GM12873 (cell line): Measurements from ENCODE around the gene COL20A1.

Experiments used
- TF ChIP-seq, protein P1 (sequence below): IDR thresholded peaks from 2 replicates; pipeline ENCODE4 v1.5.1; 2012; ENCODE audit warnings: low read depth, mild to moderate bottlenecking, moderate library complexity, low read length, control low read depth; ENCODE audit not compliant: insufficient read depth; ENCODE audit errors: missing control alignments

Gene COL20A1

DNA sequence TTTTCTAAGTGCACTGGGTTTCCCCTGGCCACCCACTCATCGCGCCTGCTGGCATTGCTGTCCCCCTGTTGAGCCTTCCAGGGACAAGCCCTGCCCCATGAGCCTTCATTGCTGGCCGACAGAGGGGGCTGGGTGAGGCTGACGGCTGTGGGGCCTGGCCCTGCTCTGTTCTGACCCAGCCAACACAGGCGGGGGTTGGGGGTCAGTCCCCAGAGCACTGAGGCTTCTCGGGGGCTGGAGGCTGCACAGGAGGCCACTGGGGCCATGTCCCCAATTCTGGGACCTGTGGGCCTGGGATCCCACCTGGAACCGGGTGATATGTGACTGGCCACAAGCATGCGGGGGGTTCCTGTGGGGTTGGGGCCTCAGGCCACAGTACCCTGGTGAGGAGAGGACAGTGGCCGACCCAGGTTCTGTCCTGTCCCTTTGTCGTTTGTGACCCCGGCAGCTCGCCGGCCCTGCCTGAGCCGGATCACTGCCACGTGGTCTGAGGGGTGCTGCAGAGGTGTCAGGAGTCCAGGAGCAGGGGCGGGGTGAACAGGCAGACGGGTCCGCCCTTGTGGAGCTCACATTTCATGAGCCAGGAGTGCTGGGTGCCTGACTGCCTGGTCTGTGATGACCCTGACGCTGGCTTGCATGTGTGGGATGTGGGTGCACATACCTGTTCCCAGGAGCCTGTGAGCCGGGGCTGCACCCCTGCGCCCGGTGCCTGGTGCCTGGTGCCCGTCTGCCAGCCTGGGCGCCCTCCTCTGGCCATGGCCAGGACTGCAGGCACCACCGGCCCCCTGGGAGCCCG, 2.1 kb upstream of the COL20A1 start:
- TF ChIP-seq, protein P1, sequence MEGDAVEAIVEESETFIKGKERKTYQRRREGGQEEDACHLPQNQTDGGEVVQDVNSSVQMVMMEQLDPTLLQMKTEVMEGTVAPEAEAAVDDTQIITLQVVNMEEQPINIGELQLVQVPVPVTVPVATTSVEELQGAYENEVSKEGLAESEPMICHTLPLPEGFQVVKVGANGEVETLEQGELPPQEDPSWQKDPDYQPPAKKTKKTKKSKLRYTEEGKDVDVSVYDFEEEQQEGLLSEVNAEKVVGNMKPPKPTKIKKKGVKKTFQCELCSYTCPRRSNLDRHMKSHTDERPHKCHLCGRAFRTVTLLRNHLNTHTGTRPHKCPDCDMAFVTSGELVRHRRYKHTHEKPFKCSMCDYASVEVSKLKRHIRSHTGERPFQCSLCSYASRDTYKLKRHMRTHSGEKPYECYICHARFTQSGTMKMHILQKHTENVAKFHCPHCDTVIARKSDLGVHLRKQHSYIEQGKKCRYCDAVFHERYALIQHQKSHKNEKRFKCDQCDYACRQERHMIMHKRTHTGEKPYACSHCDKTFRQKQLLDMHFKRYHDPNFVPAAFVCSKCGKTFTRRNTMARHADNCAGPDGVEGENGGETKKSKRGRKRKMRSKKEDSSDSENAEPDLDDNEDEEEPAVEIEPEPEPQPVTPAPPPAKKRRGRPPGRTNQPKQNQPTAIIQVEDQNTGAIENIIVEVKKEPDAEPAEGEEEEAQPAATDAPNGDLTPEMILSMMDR, result peak; percentile 80

- TF ChIP-seq, protein P1, result no peak
Measured at GRCh38 chr20:63291811-63292210, 1.2 kb upstream of the COL20A1 start.

- TF ChIP-seq, protein P1, result no peak
Measured at GRCh38 chr20:63292292-63292701, 689 bp upstream of the COL20A1 start.

- TF ChIP-seq, protein P1, result no peak
Measured at GRCh38 chr20:63293456-63293855, 470 bp downstream of the COL20A1 start.

- TF ChIP-seq, protein P1, result no peak
Measured at GRCh38 chr20:63293871-63294535, 1.0 kb downstream of the COL20A1 start.

DNA sequence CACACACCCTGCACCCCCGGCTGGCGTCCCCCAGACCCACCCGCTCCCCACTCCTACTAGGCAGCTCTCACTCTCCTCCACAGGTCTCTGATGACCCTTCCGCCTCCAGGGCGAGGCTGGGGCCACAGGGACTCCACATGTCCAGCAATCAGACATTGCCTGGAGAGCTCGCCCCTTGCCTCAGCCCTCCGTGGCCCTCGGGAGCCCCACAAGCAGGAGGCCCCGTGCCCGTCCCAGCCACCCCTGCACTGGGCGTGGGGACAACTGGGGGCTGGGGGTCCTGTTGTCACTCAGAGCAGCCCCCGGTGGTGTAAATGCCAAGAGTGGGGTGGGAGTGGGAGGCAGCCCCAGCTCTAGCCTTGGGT, 1.5 kb downstream of the COL20A1 start:
- TF ChIP-seq, protein P1, result no peak

DNA sequence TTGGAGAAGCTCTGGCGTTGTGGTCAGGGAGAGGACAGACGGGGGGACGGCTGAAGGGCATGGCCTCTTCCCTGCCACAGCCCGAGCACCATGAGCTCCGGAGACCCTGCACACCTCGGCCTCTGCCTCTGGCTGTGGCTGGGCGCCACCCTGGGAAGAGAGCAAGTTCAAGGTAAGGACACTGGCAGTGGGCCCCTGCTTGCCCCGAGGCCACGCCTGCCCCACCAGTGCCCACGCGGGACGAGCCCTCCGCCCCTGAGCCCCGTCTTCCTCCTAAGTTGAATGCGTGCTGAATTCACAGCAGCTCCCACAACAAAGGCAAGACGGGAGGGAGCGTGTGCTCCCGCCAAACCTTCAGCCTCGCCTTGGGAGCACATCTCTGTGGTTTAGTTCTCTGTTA, 2.0 kb downstream of the COL20A1 start:
- TF ChIP-seq, protein P1, result no peak
